GM12875 (cell line): ENCODE results near the gene CRIP2.

Source experiments
- H3K4me3 ChIP-seq: one replicate; pipeline ENCODE4 v1.5.1; 2011; ENCODE audit warnings: low read depth, low read length, control low read depth
- TF ChIP-seq, protein P1 (sequence below): IDR thresholded peaks from 2 replicates; pipeline ENCODE4 v1.5.1; 2011; ENCODE audit warnings: low read depth, mild to moderate bottlenecking, control low read depth, inconsistent platforms, low read length, moderate library complexity, borderline replicate concordance; ENCODE audit not compliant: insufficient read depth

The CRIP2 gene

DNA sequence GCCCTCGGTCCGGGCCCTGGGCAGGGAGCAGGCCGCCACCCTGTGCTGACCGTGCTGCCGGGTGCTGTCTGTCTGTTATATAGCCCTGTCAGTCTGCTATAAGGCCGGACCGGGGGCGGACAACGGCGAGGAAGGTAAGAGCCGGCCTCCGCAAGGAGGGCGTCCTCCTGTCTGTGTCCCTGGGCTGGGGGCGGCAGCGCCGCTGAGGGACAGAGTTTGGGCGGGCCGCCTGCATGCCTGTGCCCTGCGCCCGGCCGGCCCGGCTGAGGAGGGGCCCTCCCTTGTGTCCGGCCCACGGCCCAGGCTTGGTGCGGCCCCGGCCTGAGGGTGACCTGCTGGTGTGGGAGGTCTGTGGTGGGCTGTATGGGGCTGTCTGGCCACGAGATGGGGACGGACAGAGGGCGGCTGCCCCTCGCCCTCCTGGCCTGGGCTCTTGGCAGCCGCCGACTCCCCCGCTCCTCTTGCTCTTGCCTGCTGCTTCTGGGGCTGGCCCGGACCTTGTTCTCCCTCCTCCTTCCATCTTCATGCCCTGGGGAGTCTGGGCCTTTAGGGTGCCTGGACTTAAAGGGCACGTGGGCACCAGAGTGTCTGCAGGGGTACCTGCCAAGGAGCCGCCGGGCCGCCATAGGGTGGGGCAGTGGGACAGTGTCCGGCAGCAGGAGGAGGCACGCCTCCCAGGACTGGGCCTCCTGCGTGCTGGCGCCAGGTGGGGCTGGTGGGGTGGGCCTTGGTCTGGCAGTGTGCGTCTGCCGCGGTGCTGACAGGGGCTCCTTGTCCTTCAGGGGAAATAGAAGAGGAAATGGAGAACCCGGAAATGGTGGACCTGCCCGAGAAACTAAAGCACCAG, 25.1 kb upstream of the CRIP2 start:
- TF ChIP-seq, protein P1, sequence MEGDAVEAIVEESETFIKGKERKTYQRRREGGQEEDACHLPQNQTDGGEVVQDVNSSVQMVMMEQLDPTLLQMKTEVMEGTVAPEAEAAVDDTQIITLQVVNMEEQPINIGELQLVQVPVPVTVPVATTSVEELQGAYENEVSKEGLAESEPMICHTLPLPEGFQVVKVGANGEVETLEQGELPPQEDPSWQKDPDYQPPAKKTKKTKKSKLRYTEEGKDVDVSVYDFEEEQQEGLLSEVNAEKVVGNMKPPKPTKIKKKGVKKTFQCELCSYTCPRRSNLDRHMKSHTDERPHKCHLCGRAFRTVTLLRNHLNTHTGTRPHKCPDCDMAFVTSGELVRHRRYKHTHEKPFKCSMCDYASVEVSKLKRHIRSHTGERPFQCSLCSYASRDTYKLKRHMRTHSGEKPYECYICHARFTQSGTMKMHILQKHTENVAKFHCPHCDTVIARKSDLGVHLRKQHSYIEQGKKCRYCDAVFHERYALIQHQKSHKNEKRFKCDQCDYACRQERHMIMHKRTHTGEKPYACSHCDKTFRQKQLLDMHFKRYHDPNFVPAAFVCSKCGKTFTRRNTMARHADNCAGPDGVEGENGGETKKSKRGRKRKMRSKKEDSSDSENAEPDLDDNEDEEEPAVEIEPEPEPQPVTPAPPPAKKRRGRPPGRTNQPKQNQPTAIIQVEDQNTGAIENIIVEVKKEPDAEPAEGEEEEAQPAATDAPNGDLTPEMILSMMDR, result no peak
- H3K4me3 ChIP-seq, result no peak overlapping the region

DNA sequence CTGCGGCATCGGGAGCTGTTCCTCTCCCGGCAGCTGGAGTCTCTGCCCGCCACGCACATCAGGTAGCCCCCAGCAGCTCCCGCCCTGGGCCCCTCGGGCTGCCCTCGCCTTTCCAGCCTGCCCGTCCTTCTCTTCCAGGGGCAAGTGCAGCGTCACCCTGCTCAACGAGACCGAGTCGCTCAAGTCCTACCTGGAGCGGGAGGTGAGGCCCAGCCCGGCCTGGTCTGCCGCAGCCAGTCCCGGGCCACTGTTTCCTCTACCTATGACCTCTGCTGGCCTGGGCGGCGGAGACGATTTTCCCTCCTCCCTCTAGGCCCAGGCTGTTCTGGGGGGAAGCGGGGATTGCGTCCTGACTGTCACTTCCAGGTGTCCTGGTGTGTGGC, 24.5 kb upstream of the CRIP2 start:
- TF ChIP-seq, protein P1, result no peak
- H3K4me3 ChIP-seq, result no peak overlapping the region

DNA sequence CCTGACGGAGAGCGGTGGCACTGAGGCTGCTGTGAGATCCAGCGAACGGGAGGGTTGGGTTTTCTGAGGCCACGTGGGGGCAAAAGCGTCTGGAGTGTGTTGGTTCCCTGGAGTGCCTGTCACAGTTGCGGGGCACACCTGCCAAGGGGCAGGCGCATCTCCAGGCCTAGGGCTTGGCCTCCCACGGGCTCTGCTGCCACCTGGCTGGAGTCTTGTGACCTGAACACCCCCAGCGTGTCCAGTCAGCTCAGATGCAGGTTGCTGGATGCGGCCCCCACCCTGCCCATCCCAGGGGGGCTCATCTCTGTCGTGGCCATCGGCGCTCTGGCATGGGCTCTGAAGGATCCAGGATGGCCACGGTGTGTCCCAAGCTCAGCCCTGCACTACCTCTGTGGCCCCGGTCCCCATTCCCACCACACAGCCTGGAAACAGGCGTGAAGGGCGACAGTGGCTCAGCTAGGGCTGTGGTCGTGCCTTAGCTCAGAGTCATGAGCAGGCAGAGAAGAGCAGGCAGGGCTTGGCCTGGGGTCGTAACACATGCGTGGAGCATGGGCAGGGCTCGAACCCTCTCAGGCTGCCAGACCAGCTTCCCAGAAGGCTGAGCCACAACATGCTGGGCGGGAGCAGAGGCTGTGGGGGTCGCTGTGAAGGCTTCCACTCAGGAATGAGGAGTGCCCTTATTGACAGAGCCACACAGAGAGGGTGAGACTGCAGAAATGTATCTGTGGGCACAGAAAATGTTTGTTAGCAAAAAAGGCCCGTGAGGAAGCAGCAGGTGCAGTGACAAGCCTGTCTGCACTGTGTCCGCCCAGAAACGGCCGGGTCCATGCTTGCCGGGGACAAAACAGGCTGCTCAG, 23.5 kb upstream of the CRIP2 start:
- TF ChIP-seq, protein P1, result no peak
- H3K4me3 ChIP-seq, result no peak overlapping the region

DNA sequence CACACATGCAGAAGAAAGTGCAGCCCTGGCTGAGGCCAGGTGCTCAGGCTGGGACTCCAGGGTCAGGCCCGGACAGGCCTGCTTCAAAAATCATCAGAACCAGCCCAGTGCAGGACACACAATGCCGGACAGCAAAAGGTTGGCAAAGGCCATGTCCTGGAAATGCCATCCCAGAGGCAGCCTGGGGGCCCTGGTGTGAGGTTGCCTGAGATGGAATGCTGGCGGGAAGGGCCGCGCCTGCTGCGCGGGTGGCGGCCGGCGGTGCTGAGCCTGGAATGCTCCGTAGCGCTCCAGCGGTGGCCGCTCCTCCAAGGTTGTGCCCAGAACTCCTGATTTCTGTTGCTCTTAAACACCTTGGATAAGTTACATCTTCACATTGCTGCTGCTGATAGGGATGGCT, 21.7 kb upstream of the CRIP2 start:
- TF ChIP-seq, protein P1, result no peak
- H3K4me3 ChIP-seq, result no peak overlapping the region

DNA sequence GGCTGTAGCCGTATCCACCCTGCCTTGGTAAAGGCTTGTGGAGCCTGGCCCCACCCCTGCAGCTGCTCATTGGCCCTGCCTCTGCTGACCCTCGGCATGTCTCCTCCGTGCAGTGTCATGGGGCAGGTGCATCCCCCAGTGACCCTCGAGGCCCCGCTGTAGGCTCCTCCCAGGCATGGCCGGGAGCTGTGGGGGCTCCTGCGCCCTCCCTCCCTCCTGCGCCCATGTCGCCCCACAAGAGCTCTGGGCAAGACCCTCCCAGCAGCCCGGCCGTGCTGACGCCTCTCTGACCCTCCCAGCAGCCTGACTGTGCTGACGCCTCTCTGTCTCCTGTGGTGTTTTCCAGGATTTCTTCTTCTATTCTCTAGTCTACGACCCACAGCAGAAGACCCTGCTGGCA, 20.8 kb upstream of the CRIP2 start:
- TF ChIP-seq, protein P1, result no peak
- no peak overlapping the region for H3K4me3 ChIP-seq

GRCh38 chr14:105455086-105455640, 19.5 kb upstream of the CRIP2 start:
- no peak overlapping the region for H3K4me3 ChIP-seq
- TF ChIP-seq, protein P1, result no peak
